GM20000 (cell line): Measurements from ENCODE around the gene POU2F3.

Experiments used
- DNase-seq: peaks from one replicate; pipeline ENCODE4 v3.0.0; 2012; ENCODE audit warnings: low spot score
- CTCF ChIP-seq: IDR thresholded peaks from 2 replicates; pipeline ENCODE4 v1.5.1; 2012; ENCODE audit warnings: mild to moderate bottlenecking, control low read depth; ENCODE audit errors: extremely low read depth, missing control alignments

Gene POU2F3

DNA sequence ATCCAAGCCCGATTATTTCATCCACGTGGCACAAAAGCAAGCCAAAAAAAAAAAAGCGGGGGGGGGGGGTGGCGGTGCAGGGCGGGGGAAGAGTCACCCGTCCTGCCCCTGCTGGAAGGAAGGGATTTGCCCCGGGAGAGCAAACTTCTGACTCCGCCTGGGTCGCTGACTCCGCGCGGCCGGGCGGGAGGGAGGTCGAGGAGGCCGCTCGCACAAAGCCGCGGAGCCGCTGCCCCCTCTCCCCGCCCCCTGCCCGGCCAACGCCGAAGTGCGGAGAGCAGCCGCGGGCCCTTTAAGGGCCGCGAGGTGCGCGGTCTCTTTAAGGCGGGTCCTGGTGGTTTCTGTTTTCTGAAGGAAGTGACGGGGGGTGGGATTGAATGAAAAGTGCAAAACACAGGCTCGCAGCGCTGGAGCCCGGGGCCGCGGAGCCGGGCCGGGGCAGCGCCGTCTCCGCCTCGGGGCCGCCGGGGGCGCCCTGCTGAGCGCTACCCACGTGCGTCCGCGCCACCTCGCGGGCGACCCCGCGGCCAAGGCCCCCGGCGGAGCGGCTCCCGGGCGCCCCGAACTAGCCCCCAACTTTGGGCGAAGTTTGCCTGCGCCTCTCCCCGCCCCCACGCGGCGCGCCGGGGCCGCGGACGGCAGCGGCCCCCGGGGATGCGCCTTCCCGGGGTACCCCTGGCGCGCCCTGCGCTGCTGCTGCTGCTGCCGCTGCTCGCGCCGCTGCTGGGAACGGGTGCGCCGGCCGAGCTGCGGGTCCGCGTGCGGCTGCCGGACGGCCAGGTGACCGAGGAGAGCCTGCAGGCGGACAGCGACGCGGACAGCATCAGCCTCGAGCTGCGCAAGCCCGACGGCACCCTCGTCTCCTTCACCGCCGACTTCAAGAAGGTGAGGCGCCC lies 29.1 kb upstream of the POU2F3 start, which contains the start of gene OAF:
Gene OAF, plus strand, starts transcription at position 407 of the 896 bp plus-strand sequence. Its CDS starts 248 bp downstream, at position 655.
- peak; percentile 8 for TF ChIP-seq CTCF
- DNase-seq: peak; percentile 93

DNA sequence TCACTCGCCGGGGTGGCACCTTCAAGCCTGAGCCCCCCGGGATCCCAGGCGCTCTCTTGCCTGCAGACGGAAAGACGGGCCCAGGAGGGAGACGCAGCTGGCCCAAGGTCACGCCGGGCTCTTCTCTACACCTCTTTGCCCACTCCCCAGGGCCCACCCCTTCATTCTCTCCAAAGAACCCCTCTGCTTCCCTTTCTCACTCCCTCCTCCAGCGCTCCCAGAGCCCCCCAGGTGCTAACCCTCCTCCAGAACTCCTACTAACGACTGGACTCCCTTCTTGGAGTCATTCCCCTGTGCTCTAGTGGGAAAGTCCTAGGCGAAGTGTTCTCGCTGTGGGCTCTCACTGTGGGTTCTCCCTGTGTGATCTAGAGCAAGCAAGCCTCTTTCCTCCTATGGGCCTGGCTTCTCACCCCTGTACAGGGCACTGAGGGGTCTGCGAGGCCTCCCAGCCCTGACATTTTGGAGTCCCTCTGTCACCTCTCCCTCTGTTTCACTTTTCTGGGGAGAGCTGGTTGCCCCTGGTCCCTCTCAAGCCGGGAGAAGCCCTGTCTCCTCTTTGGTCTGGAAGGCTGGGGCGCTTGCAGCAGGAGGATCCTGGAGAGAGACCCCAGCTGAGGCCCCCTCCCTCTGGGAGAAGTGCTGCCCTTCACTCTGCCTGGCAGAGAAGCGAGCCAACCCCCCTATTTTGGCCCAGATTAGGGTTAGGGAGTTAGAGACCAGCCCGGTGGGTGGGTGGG lies 28.2 kb upstream of the POU2F3 start:
- no peak for TF ChIP-seq CTCF
- no peak for DNase-seq

GRCh38 chr11:120212259-120212878 lies 27.6 kb upstream of the POU2F3 start:
- TF ChIP-seq CTCF: no peak
- no peak for DNase-seq

DNA sequence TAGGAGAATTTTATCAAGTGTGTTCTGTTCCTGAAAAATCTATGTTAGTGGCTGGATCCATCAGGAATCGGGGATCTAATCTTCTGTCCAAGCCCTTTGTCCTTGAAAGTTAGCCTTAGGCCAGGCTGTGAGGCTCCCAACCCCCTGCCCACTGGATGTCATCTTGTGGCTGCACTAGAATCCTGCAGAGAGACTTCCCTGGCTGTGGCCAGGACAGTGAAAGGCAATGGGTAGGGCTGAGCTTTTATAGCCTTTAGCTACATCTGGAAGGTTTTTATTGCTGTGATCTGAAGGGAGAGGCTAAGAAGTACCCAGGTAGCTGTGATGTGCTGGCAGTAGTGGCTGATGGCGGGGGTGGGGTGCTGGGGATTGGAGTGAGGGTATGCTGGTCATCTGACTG lies 27.0 kb upstream of the POU2F3 start:
- TF ChIP-seq CTCF: no peak
- DNase-seq: no peak

GRCh38 chr11:120214581-120214980 lies 25.4 kb upstream of the POU2F3 start:
- no peak for DNase-seq
- no peak for TF ChIP-seq CTCF

DNA sequence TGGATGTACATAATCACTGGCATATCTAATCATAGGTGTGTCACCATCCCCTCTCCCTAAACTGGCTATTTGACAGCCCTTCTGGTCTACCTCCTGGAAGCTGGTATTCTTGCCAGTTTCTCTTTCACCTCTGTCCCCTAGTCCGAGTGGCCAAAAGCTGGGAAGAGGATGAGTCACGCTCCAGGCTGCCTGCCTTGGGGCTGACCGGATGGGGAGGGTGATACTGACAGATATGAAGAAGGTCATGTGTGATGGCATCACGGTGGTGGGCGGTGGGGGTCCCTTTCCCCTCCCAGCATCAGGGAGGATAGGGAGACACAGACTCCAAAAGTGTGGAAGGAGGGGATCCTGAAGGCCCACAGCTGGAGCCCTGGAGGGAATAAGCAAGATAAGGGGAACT lies 24.3 kb upstream of the POU2F3 start:
- DNase-seq: no peak
- no peak for TF ChIP-seq CTCF
